ENCODE results near the gene AKR1B1.

DNA sequence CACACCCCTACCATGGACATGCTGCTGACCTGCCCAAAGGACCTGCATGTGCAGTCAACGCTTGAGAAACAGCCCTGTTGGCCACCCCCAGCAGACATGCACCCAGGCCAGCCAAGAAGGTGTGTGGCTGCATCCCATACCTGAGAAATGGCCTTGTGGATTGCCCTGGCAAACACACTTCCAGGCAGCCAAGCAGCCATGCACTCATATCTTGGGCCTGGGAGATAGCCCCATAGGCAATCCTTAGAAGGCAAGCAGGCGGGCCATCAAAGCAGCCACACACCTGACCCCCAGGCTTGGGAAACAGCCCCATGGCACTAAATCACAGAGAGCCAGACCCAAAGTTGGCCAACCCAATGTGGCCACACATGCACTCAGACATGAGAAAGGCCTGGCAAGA lies 4.9 kb upstream of the AKR1B1 start:
- TF ChIP-seq, protein P1, sequence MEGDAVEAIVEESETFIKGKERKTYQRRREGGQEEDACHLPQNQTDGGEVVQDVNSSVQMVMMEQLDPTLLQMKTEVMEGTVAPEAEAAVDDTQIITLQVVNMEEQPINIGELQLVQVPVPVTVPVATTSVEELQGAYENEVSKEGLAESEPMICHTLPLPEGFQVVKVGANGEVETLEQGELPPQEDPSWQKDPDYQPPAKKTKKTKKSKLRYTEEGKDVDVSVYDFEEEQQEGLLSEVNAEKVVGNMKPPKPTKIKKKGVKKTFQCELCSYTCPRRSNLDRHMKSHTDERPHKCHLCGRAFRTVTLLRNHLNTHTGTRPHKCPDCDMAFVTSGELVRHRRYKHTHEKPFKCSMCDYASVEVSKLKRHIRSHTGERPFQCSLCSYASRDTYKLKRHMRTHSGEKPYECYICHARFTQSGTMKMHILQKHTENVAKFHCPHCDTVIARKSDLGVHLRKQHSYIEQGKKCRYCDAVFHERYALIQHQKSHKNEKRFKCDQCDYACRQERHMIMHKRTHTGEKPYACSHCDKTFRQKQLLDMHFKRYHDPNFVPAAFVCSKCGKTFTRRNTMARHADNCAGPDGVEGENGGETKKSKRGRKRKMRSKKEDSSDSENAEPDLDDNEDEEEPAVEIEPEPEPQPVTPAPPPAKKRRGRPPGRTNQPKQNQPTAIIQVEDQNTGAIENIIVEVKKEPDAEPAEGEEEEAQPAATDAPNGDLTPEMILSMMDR (conservative IDR thresholded peaks at IDR 0.05 in 1 of 2, IDR thresholded peaks at IDR 0.05 in 1 of 2; ENCODE audit: low read depth in 1 of 2, low read length in 2 of 2), result no peak
- TF ChIP-seq EZH2 (IDR thresholded peaks at IDR 0.05; ENCODE audit: low read length, missing control alignments), result no peak
